GM18517 (cell line): ENCODE measurements around the gene DEFB121.
"Not testable (repeated sequence)": the region's sequence is repeated elsewhere in the genome, so short reads cannot be mapped to it uniquely, and the experiment has no call there.

Experiments used
- ATAC-seq: cut with Tn5 transposase; IDR thresholded peaks from one replicate; pipeline ENCODE4 v1.9.1; 2021; ENCODE audit warnings: mild to moderate bottlenecking, moderate library complexity; ENCODE audit not compliant: unreplicated experiment

DEFB121 gene

GRCh38 chr20:31406115-31406514 is at the start of gene DEFB121:
DEFB121 (minus strand) TSS chr20:31406215; CDS start chr20:31406152, 63 bp downstream.
- no peak for ATAC-seq

GRCh38 chr20:31454361-31454760 is 48.3 kb upstream of the DEFB121 start:
- ATAC-seq = no peak

GRCh38 chr20:31452575-31452974 is 46.6 kb upstream of the DEFB121 start:
- no peak for ATAC-seq

GRCh38 chr20:31449511-31450414 is 43.7 kb upstream of the DEFB121 start:
- no peak for ATAC-seq

GRCh38 chr20:31446084-31446819 is 40.2 kb upstream of the DEFB121 start:
- ATAC-seq = no peak

GRCh38 chr20:31440012-31440659 is 34.1 kb upstream of the DEFB121 start, which contains the start of gene DEFB123:
DEFB123 (plus strand) TSS chr20:31440632; CDS start chr20:31440699, 67 bp downstream.
- no peak for ATAC-seq

- ATAC-seq = no peak
Observed at GRCh38 chr20:31430568-31431115, 24.6 kb upstream of the DEFB121 start.

- ATAC-seq = not testable (repeated sequence)
Observed at GRCh38 chr20:31427576-31427975, 21.6 kb upstream of the DEFB121 start.

GRCh38 chr20:31426891-31427551 is 21.0 kb upstream of the DEFB121 start:
- ATAC-seq = not testable (repeated sequence)

GRCh38 chr20:31425797-31426196 is 19.8 kb upstream of the DEFB121 start:
- ATAC-seq = no peak

- no peak for ATAC-seq
Observed at GRCh38 chr20:31418307-31418706, 12.3 kb upstream of the DEFB121 start.

GRCh38 chr20:31415653-31416052 is 9.6 kb upstream of the DEFB121 start:
- no peak for ATAC-seq

- no peak for ATAC-seq
Observed at GRCh38 chr20:31414381-31414780, 8.4 kb upstream of the DEFB121 start.

GRCh38 chr20:31410011-31410410 is 4.0 kb upstream of the DEFB121 start:
- no peak for ATAC-seq

- ATAC-seq = no peak
Observed at GRCh38 chr20:31403886-31404285, 2.1 kb downstream of the DEFB121 start.

GRCh38 chr20:31394900-31395299 is 11.1 kb downstream of the DEFB121 start:
- ATAC-seq = no peak

GRCh38 chr20:31392836-31393235 is 13.2 kb downstream of the DEFB121 start:
- ATAC-seq = no peak

GRCh38 chr20:31390490-31390889 is 15.5 kb downstream of the DEFB121 start, which contains the start of gene DEFB119:
DEFB119 (minus strand) TSS chr20:31390590; CDS start chr20:31390483, 107 bp downstream.
- no peak for ATAC-seq

GRCh38 chr20:31374346-31374745 is 31.7 kb downstream of the DEFB121 start:
- no peak for ATAC-seq

- no peak for ATAC-seq
Observed at GRCh38 chr20:31368301-31368700, 37.7 kb downstream of the DEFB121 start, which contains the start of gene DEFB118. DEFB118 (plus strand) TSS chr20:31368601; CDS start chr20:31368651, 50 bp downstream.
